Astrocyte (in vitro differentiated cells and primary cell): Measurements from ENCODE around the gene TOGARAM2.

Experiments used
- CTCF ChIP-seq: IDR thresholded peaks from 2 replicates; pipeline ENCODE4 v1.5.1; 2011; ENCODE audit warnings: low read depth, mild to moderate bottlenecking, inconsistent platforms, low read length, moderate library complexity; ENCODE audit not compliant: insufficient read depth
- EZH2 ChIP-seq: IDR thresholded peaks from 2 replicates; pipeline ENCODE4 v1.6.1; 2012; ENCODE audit warnings: mild to moderate bottlenecking, low read length, inconsistent platforms; ENCODE audit not compliant: insufficient read depth

GRCh38 chr2:28997237-28997846, 16.2 kb downstream of the TOGARAM2 start:
- TF ChIP-seq CTCF = no peak
- TF ChIP-seq EZH2 = no peak
